HFFc6 (cell line): ENCODE data around the gene FAM135A. TPM values are rescaled to one million over a fixed set of nuclear protein-coding genes. Genes with fewer than 3 reads are reported as not detected.

Source experiments
- DNase-seq: peaks from one replicate; pipeline ENCODE4 v3.0.0-alpha.2; 2018
- H3K27ac Mint-ChIP-seq: 2 replicates; pipeline ENCODE4 v1.8.0; 2020; ENCODE audit warnings: mild to moderate bottlenecking, mixed read lengths
- H3K27me3 Mint-ChIP-seq: 2 replicates; pipeline ENCODE4 v1.8.0; 2021; ENCODE audit warnings: mild to moderate bottlenecking, moderate library complexity, mixed read lengths; ENCODE audit not compliant: insufficient read depth
- H3K36me3 Mint-ChIP-seq: 2 replicates; pipeline ENCODE4 v1.8.0; 2021; ENCODE audit warnings: low read depth, mixed read lengths
- H3K4me1 Mint-ChIP-seq: 2 replicates; pipeline ENCODE4 v1.8.0; 2020; ENCODE audit warnings: low read depth, mixed read lengths
- H3K4me3 Mint-ChIP-seq: 2 replicates; pipeline ENCODE4 v1.8.0; 2020; ENCODE audit warnings: mild to moderate bottlenecking, moderate library complexity, mixed read lengths
- H3K9me3 Mint-ChIP-seq: 2 replicates; pipeline ENCODE4 v1.8.0; 2020; ENCODE audit warnings: mild to moderate bottlenecking, mixed read lengths
- CTCF ChIP-seq: fragments of 200-600 bp; sonication (generic); IDR thresholded peaks from 2 replicates; pipeline ENCODE4 v1.5.0; 2021; ENCODE audit warnings: antibody characterized with exemption, mild to moderate bottlenecking
- total RNA-seq, 6 experiments: library from RNA; stranded (reverse); fragmentation: NEBNext Ultra II Directional; extraction: Animal tissue kit (Norgen Biotek cat#: 25700); gene quantifications; 2 replicates in 1 of 6; 3 replicates in 5 of 6; pipeline ENCODE4 v1.2.3, GENCODE V29; 2021

FAM135A gene
- total RNA-seq, 6 experiments from 2014 or later, result 2.2 to 4.0 (median 3.9) TPM

- H3K36me3 Mint-ChIP-seq, result no peaks in the 10 kb centered on the region
- no peaks in the 10 kb centered on the region for H3K4me1 Mint-ChIP-seq
- H3K9me3 Mint-ChIP-seq, result no peaks in the 10 kb centered on the region
- H3K27ac Mint-ChIP-seq, result no peak overlapping the region
- no peak for TF ChIP-seq CTCF
- H3K27me3 Mint-ChIP-seq, result peaks cover 9% of the 10 kb centered on the region; the same call in 1 of the 2 replicates
- no peak overlapping the region for H3K4me3 Mint-ChIP-seq
- no peak for DNase-seq
These were observed 24.0 kb upstream of the FAM135A start for GRCh38 chr6:70389261-70389660.

GRCh38 chr6:70390067-70390466, 23.2 kb upstream of the FAM135A start:
- Mint-ChIP-seq H3K4me1 (no peaks in the 10 kb centered on the region), H3K27ac (no peak overlapping the region), H3K9me3 (no peaks in the 10 kb centered on the region), H3K27me3 (peaks cover 12% of the 10 kb centered on the region), H3K36me3 (no peaks in the 10 kb centered on the region), H3K4me3 (no peak overlapping the region)
- no peak for TF ChIP-seq CTCF
- no peak for DNase-seq

- H3K36me3 Mint-ChIP-seq, result no peaks in the 10 kb centered on the region
- no peak for TF ChIP-seq CTCF
These were observed 21.8 kb upstream of the FAM135A start for GRCh38 chr6:70391492-70391891.

GRCh38 chr6:70394518-70395300, 18.6 kb upstream of the FAM135A start:
- Mint-ChIP-seq H3K9me3 (no peaks in the 10 kb centered on the region), H3K27me3 (peaks cover 16% of the 10 kb centered on the region), H3K36me3 (no peaks in the 10 kb centered on the region), H3K27ac (no peak overlapping the region), H3K4me1 (peaks cover 16% of the 10 kb centered on the region), H3K4me3 (no peak overlapping the region)
- DNase-seq, result no peak
- TF ChIP-seq CTCF, result no peak

More at GRCh38 chr6:70391492-70391891, 21.8 kb upstream of the FAM135A start:
- peaks cover 12% of the 10 kb centered on the region for H3K27me3 Mint-ChIP-seq
- no peak overlapping the region for H3K27ac Mint-ChIP-seq
- H3K4me1 Mint-ChIP-seq, result no peaks in the 10 kb centered on the region
- no peaks in the 10 kb centered on the region for H3K9me3 Mint-ChIP-seq
- no peak overlapping the region for H3K4me3 Mint-ChIP-seq
- no peak for DNase-seq

GRCh38 chr6:70395301-70395672, 18.0 kb upstream of the FAM135A start:
- no peak for DNase-seq
- no peaks in the 10 kb centered on the region for H3K36me3 Mint-ChIP-seq
- no peaks in the 10 kb centered on the region for H3K9me3 Mint-ChIP-seq
- peaks cover 16% of the 10 kb centered on the region for H3K4me1 Mint-ChIP-seq
- H3K27ac Mint-ChIP-seq, result no peak overlapping the region
- TF ChIP-seq CTCF, result no peak
- no peak overlapping the region for H3K4me3 Mint-ChIP-seq
- peaks cover 18% of the 10 kb centered on the region for H3K27me3 Mint-ChIP-seq
